ENCODE measurements around the gene SKI.

Gene SKI

DNA sequence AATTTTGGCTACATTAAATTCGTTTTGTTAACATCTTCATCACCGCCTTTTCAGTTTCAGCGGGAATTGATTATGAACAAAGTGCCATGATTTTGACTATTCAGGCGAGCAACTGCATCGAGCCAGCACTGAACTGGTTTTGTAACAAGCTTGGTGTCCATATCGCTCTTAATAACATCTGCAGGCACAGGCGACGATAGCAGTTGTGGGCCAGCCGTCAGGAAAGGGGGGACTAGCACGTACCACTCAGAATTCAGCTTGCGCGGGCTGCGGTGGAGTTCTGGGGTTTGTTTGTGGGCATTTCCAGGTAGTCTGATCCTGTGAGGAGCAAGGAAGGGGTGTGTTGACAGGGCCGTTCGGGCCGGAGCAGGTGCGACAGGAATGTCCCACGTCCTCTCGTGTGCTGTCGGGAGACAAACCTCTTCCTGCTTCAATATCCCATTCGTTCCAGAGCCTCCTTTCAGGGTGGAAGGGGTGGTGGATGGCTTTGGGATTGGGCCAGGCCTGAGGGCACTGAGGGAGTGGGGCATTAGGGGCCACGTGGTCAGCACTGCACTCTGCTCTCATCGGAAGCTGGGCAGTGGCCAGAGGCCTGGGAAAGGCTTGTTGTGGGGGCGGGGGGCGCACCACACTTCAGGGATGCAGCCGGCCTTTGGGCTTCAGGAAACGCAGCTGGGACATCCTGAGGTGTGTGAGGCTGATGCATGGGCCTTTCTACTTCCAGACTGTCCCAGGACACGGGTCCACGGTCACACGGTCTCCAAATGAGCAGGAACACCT is 39.1 kb downstream of the SKI start:
- DNase-seq, result no peak

DNA sequence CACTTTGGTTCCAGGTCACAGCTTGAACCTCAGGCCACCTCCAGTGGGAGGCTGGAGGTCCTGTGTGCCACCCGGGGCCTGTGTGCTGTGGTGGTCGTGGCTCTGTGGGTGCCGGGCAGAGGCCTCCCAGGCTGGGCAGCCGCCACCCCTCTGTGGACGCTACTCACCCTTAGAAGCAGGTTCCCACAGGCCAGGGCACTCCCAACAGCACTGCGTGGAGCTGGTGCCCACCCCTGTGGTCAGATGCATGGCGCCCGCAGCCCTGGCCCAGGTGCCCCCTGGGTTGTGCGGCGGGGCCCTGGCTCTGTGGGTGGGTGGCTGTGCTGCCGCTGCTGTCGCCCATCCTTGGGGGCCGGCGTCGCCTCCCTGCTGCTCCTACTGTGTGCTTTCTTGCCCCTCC is 39.7 kb downstream of the SKI start:
- no peak for DNase-seq

DNA sequence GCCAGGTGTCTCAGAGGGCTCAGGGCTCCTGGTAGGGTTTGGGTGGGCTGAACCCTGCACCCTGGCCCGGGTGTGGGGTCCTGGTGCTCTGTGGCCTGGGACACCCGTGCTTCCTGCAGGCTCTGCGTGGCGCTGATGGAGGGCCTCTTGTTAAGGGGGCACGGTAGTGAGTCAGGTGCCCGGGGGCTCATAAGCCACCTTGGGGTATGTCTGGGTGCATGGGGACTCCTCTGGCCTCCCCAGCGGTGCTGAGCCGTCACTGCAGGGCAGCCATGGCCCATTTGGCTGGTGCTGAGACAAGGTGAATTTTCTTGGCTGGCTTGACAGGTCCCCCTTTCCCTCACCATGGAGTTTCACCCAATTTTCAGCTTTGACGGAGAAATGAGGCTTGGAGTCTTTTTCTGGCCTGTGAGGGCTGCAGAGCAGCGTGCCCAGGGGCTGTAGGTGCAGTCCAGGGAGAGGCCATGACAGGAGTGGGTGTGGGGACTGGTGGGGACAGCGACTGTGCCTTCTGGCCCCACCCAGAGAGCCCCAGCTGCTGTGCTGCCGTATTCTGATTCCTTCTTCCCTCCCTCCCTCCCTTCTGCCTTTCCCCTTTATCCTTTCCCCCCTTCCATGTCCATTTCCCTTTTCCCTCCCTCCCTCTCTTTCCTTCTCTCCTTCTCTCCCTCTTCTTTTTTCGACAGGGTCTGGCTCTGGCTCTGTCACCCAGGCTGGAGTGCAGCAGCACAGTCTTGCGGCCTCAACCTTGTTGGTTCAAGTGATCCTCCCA is 40.4 kb downstream of the SKI start:
- DNase-seq, result no peak

DNA sequence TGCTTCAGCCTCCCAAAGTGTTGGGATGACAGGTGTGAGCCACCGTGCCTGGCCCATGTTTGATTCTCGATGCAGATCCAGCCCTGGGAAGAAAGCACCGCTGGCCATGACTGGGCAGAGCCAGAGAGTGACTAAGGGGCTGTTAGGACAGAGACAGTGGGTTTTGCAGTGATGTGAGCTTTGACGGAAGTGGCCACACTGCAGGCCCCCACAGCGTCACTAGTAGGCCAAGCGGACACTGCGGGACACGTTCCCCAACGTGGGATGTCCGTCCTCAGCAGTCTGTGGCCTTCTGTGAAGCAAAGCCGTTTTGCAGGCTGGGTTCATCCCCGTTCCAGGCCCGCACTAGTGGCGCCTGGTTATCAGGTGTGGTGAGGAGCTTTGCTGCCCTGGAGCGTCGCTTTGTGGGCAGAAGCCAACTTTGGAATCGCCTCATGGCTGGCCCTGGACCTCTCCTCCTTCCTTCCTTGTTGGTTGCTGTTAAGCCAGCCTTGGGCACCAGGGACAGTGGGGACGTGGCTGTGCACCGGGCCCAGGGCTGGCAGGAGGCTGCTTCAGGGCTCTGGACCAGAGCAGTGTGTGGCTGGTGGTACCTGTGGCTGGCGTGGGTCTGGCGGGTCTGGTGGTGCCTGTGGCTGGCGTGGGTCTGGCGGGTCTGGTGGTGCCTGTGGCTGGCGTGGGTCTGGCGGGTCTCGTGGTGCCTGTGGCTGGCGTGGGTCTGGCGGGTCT is 41.2 kb downstream of the SKI start:
- DNase-seq, result no peak

DNA sequence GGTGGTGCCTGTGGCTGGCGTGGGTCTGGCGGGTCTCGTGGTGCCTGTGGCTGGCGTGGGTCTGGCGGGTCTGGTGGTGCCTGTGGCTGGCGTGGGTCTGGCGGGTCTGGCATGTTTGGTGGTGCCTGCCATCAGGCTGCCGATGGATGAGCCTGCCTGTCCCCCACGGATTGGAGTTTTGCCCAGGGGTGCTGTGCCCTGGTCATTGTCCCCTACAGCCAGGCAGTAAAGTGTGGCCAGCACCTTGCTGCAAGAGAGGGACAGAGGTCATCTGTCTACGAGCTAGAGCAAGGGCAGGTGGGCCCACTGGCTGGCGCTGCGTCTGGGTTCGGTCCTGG is 41.8 kb downstream of the SKI start:
- no peak for DNase-seq

DNA sequence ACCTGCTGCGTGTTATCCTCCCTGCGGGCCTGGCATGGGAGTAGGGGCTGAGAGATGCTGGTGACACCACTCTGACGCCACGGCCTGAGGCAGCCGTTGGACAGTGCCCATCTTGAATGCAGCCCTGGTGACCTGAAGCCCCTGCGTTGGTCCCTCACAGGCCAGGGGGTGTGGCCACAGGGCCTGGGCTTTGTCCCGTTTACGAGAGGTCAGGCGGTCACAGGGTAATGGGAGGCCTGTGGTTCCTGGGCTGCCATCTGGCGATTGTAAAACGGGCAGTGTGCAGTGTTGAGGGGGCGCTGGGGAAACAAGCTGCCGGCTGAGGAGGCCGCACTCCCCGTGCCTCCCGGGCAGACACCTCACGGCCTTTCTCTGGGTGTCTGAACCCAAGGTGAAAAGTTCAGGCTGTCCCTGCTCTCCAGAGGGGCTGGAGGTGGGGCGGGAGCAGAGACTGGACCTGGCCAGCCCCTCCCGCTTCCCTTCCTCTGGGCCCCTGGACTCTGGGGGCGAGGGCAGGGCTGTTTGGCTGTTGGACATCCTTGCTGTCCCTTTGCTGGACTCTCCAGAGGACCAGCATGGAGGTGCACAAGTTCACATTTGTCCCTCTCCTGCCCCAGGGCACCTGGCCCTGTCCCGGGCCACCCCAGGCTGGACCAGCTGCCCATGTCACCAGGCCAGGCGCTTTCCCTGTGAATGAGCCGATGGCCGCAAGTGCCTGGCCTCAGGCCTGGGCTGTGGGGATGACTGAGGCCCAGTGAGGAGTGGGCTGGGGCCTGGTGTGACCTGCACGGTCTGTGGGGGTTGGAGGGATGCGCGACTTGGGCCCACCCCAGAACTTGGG is 42.4 kb downstream of the SKI start:
- no peak for DNase-seq

DNA sequence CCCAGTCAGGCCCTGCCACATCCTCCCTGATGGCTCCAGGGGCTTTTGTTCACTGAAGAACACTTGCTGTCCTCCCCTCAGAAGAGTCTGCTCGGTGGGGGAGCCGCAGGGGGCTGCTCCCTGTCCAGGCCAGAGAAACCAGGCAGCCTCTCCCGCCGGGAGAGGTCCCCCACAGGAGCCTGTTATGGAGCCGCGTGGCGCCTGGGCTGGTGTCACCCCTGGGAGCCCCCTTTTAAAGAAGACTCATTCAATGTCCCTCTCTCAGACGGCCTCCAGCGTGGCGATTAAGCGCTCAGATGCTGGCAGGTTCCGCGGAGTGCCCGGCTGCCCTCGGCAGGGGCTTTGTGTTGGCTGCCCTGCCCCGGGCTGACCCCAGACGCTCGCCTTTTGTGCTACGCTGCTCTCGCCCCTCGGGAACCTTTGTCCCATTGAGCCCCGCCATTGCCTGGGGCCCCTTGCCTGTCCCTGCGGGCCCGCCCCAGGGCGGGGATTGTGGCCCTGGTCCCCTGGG is 43.1 kb downstream of the SKI start:
- no peak for DNase-seq

DNA sequence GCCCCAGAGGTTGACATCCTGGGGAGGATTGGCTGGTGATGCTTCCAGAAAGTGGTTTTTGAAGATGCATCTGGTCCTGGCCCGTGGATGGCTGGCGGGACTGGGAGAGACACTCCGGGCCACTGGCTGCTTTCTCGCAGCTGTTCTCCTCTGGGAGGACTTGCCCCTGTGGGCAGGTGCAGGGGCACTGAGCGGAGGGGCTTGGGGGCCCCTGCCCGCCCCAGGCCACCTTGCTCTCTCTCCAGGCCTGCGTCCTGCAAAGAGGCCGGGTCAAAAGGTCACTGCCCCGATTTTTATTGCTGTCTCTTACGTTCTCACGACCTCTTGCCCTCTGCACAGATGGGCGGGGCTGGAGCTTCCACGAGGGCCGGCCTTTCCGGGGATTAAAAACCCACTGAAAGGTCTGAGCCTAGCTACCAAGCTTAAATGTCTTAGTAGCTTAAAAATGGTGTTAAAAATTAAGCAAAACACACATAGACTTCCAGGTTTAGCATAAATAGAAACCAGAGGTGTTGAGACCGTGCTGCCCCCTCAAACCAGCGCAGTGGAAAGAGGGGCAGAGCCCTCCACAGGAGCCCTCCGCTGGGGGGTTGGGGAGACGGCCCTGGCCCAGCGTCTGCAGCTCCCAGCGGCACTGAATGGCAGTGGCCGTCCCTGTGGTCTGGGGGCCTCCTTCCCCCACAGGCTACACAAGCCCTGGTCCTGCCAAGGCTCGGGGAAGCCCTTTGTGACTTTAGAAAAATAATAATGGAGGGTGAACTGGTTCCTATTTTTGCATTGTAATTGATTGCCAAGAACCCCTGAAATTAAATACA is 43.9 kb downstream of the SKI start:
- no peak for DNase-seq

DNA sequence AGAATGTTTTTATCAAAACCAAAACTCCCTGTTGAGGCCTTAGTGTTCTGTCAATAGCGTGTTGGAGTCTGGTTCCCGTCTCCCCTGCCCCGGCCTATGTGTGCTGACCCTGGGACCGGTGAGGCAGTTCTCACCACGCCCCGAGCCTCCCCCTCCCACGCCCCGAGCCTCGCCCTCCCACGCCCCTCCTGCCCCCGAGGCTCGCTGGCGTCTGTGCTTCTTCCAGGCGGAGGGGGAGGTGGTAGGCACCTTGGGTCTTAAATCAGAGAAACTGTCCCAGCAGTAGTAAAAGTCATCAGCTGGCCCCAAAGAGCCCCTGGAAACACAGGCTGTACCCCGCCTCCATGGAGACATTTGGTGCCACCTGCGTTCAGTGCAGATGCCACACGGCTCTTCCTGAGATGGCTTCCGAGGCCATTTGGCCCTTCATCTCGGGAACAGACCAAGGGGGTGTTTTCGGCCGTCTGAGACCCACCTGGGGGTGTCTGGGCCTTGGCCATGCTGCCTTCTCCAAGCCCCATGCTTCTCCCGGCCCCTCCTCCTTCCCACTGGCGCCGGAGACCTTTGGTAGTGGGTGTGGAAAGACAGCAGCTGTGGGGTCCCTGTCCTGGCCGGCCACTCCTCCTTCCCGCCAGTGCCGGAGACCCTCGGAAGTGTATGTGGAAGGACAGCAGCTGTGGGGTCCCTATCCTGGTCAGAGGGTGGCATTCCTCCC is 44.7 kb downstream of the SKI start:
- no peak for DNase-seq

DNA sequence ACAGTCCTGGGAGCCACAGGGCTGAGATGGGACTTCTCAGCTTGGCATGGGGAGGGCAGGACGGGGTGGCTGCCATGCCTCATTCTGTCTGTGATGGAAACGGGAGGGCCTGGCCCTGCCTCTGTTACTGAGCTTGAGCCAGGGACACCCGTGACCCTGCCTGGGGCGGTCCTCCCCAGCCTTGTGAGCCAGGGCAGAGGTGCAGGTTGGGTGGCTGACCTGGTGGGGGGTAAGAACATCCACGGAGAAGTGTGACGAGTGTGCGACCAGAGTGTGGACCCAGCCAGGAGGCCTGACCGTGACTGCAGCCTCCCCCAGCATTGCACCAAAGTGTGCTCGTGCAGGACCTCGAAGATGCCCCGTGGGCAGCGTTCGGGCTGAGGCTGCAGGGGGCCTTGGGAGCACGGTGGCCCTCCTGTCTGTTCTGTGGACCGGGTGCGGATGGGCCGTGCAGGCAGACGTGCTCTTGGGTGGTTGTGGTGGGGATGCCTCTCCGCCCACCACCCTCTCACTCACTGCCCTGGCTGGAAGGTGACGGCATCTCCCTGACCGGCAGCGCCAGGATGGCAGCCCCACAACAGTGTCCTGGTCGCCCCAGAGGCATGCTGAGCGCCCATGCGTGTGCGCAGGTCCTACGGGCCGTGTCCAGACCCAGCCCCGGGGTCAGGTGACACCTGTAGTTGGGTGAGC is 45.4 kb downstream of the SKI start:
- no peak for DNase-seq

DNA sequence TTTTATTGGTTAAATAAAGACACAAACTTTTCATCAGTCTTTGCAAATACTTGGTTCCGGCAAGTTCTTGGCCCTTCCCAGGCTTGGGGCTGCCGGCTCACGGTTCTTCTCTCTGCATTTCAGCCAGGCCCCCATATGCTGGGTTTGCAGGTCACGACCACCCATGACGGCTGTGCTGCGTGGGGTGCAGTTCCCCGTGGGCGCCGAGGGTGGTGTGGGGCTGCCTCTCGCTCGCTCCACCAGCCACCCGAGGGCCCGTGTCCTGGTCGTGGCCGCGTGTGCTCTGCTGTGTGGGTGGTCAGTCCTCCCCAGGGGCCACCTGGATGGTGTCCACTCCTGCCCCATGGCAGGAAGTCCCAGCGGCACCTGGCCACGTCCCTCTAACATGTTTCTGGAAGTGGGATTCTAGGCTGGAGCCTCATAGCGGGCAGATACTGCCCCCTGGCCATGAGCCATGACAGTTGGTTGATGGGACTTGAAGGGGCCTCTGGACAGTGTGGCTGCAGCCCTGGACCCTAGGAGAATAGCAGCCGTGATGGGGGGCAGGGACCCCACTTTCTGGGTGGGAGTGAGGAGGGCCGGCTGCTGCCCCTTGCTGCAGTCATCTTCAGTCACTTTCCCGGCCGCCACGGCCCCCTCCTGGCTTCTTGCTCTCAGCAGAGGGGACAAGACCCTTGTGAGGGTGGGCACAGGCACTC is 46.3 kb downstream of the SKI start:
- DNase-seq, result no peak

DNA sequence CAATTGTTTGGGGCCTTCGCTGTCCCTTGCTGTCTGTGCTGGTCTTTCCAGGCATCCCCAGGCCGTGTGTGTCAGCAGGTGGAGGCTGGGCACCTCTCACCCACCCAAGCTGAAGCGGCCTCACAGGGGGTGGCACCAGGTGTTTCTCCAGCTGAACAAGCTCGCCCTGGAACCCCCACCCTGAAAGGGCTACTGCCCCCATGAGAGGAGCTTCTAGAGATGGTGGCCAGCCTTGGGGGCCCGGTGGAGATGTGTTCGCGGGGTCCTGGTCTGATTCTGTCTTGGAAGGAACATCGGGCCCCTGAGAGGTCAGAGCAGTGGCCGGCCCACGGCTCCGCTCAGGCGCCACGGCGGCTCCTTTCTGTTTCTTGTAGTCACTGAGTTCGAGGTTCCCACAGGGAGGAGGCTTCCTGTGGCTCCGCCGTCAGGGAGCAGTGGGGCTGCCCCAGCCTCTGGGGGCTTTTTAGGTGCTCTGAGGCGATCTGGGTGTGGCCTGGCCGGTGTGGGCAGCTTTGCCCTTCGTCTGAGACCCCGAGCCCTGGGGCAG is 46.9 kb downstream of the SKI start:
- DNase-seq, result no peak

DNA sequence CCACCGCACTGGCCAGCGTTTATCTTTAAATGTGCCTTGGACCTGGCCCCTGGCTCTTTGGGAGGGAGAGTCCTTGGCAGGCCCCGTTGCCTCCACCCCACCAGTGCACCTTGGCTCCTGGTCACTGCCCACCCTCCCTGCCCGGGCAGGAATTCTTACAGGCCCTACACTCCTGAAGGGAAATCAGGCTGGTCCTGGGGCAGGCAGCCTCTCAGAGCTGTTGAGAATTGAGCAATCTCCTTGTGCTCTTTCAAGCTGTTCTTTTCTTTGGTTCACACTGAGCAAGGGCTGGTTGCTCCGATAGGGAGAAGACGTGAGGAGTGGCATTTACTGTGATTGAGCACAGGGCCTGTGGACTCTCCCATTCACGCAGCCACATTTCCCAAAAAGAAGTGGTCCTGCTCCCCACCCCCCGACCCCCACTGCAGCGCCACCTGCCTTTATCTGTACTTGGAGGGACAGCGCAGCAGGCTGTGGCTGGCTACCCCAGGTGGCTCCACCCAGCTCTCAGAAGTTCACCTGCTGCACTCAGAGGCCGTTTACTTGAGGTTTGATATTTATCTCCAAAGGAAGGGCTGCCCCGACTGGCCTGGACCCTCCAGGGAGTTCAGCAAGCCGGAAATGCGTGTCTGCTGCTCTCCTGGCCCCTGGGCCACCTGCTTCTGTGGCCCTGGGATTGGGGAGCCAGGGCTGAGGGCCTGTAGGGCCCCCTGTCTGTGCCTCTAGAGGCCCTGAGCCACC is 47.8 kb downstream of the SKI start:
- DNase-seq, result no peak

DNA sequence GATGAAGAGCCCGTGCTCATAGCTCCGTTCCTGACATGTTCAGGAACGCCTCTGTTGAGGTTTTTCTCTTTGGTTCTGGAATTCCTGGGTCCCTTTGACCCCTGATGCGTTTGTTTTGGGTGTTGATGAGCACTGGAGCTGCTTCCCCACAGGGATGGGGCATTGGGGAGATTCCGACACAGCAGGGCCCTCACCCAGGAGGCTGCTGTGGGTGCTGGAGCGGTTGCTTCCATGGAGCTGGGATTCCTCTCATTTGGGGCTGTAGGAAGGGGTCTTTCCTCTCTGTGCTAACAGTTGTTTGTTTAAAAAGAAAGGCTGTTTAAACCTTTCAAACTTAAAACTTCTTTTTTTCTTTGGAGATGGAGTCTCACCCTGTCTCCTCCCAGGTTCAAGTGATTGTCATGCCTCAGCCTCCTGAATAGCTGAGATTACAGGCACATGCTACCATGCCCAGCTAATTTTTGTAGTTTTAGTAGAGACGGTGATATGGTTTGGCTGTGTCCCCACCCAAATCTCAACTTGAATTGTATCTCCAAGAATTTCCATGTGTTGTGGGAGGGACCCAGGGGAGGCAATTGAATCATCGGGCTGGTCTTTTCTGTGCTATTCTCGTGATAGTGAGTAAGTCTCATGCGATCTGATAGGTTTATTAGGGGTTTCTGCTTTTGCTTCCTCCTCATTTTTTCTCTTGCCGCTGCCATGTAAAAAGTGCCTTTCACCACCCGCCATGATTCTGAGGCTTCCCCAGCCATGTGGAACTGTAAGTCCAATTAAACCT is 48.9 kb downstream of the SKI start:
- DNase-seq, result no peak

DNA sequence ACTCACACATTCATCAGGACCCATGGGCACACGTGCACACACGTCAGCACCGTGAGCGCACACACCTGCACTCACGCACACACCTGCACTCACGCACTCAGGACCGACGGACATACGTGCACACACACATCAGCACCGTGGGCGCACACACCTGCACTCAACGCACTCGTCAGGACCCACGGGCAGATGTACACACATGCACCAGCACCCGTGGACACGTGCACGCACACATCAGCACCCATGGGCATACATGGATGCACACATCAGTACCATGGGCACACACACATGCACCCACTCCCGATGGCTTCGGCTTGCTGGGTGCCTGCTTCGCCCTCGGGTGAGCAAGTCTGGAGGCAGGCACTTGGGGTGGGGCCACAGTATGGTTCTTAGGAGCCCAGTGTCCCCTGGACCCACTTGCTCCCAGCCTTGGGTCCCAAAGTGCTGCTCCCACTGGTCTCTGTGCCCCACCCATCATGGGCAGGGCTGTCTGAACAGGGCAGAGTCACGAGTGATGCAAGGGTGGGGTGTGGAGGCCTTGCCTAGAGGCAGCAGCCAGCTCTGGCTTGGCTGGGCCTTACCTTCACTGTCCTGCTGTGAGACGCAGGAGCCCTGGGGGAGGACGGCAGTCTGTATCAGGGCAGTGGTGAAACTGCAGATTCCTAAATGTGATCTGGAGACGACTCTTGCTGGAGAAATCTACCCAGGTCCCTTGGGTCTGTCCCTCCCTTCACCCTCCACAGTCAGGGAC is 49.8 kb downstream of the SKI start:
- DNase-seq, result no peak

DNA sequence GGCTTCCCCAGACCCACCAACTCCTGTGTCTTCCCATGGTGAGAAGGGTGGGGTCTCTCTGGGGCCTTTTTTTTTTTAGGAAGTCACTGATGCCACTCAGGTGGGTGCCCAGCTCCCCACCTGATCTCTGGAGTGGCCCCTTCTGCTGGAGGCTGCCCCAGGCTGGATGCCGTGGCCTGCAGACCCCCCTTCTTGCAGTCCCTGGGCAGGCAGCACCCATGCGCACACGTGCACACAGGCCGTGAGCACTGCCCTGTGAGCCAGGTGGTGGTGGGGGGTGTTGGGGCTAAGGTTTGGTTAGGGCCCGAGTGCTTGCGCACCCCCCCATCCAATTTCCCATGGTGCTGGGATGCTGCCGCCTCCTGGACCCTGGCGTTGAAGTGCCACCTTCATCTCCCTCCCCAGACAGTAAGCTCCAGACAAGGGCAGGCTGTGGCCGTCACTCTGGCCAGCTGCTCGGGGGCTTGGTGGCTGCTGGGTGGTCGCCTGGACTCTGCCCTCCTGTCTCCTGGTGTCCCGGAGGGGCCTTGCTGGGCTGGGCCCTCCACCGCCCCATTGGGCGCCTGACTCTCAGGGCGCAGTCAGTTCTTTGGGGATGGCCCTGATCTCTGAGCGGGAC is 50.6 kb downstream of the SKI start:
- DNase-seq, result no peak

DNA sequence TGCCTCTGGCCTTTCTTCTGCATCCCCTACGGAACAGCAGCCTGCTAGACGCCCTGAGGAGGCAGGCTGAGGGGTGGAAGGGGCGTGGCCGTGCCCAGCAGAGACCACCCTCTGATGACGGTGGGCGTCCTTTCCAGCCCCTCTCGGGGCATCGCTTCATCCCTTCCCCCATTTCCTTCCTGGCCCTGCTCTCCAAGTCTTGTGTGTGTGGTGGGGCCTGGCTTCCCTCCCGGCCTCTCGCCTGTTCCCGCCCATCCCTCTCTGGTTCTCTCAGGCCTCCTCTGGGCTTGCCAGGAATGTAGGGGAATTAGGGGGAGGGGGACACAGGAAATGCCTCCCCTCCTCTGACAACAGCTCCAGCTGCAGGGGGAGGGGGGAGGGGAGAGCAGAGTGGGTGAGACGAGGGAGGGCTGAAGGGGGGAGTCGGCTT is 51.1 kb downstream of the SKI start:
- DNase-seq, result no peak
